ENCODE data around the gene GPX3.

DNA sequence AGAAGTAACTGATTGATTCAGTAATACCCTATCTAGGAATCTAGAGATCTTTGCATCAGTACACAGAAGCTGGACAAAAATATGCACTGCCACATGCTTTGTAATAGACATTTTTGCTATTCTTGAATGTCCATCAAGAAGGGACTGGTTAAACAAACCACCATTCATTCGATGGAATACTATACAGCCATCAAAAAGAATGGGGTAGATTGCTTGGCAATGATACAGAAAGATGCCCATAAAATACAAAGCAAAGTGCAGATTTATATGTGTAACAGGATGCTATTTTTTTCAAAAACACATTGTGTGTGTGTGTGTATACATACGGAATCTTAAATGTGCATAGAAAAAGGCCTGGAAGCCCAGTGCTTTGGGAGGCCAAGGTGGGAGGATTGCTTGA, 52.9 kb downstream of the GPX3 start:
- TF ChIP-seq EZH2 (IDR thresholded peaks at IDR 0.05; ENCODE audit: low read depth, unreplicated experiment): no peak
- TF ChIP-seq JUNB (IDR thresholded peaks at IDR 0.05; ENCODE audit: unreplicated experiment): no peak
- TF ChIP-seq, protein P1, sequence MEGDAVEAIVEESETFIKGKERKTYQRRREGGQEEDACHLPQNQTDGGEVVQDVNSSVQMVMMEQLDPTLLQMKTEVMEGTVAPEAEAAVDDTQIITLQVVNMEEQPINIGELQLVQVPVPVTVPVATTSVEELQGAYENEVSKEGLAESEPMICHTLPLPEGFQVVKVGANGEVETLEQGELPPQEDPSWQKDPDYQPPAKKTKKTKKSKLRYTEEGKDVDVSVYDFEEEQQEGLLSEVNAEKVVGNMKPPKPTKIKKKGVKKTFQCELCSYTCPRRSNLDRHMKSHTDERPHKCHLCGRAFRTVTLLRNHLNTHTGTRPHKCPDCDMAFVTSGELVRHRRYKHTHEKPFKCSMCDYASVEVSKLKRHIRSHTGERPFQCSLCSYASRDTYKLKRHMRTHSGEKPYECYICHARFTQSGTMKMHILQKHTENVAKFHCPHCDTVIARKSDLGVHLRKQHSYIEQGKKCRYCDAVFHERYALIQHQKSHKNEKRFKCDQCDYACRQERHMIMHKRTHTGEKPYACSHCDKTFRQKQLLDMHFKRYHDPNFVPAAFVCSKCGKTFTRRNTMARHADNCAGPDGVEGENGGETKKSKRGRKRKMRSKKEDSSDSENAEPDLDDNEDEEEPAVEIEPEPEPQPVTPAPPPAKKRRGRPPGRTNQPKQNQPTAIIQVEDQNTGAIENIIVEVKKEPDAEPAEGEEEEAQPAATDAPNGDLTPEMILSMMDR (conservative IDR thresholded peaks at IDR 0.05; ENCODE audit: low read depth in 2 of 2): no peak
- no peak for TF ChIP-seq POLR2AphosphoS5 (IDR thresholded peaks at IDR 0.05; ENCODE audit: low read depth)
- TF ChIP-seq EZH2phosphoT487 (IDR thresholded peaks at IDR 0.05; ENCODE audit: unreplicated experiment): no peak
- TF ChIP-seq, protein P2, sequence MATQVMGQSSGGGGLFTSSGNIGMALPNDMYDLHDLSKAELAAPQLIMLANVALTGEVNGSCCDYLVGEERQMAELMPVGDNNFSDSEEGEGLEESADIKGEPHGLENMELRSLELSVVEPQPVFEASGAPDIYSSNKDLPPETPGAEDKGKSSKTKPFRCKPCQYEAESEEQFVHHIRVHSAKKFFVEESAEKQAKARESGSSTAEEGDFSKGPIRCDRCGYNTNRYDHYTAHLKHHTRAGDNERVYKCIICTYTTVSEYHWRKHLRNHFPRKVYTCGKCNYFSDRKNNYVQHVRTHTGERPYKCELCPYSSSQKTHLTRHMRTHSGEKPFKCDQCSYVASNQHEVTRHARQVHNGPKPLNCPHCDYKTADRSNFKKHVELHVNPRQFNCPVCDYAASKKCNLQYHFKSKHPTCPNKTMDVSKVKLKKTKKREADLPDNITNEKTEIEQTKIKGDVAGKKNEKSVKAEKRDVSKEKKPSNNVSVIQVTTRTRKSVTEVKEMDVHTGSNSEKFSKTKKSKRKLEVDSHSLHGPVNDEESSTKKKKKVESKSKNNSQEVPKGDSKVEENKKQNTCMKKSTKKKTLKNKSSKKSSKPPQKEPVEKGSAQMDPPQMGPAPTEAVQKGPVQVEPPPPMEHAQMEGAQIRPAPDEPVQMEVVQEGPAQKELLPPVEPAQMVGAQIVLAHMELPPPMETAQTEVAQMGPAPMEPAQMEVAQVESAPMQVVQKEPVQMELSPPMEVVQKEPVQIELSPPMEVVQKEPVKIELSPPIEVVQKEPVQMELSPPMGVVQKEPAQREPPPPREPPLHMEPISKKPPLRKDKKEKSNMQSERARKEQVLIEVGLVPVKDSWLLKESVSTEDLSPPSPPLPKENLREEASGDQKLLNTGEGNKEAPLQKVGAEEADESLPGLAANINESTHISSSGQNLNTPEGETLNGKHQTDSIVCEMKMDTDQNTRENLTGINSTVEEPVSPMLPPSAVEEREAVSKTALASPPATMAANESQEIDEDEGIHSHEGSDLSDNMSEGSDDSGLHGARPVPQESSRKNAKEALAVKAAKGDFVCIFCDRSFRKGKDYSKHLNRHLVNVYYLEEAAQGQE (IDR thresholded peaks at IDR 0.05; ENCODE audit: unreplicated experiment): no peak
- TF ChIP-seq, protein P3, sequence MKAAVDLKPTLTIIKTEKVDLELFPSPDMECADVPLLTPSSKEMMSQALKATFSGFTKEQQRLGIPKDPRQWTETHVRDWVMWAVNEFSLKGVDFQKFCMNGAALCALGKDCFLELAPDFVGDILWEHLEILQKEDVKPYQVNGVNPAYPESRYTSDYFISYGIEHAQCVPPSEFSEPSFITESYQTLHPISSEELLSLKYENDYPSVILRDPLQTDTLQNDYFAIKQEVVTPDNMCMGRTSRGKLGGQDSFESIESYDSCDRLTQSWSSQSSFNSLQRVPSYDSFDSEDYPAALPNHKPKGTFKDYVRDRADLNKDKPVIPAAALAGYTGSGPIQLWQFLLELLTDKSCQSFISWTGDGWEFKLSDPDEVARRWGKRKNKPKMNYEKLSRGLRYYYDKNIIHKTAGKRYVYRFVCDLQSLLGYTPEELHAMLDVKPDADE (IDR thresholded peaks at IDR 0.05): no peak
- TF ChIP-seq CREB1 (CRISPR knock-in tag; IDR thresholded peaks at IDR 0.05; ENCODE audit: low read depth): no peak
- TF ChIP-seq, protein P4, sequence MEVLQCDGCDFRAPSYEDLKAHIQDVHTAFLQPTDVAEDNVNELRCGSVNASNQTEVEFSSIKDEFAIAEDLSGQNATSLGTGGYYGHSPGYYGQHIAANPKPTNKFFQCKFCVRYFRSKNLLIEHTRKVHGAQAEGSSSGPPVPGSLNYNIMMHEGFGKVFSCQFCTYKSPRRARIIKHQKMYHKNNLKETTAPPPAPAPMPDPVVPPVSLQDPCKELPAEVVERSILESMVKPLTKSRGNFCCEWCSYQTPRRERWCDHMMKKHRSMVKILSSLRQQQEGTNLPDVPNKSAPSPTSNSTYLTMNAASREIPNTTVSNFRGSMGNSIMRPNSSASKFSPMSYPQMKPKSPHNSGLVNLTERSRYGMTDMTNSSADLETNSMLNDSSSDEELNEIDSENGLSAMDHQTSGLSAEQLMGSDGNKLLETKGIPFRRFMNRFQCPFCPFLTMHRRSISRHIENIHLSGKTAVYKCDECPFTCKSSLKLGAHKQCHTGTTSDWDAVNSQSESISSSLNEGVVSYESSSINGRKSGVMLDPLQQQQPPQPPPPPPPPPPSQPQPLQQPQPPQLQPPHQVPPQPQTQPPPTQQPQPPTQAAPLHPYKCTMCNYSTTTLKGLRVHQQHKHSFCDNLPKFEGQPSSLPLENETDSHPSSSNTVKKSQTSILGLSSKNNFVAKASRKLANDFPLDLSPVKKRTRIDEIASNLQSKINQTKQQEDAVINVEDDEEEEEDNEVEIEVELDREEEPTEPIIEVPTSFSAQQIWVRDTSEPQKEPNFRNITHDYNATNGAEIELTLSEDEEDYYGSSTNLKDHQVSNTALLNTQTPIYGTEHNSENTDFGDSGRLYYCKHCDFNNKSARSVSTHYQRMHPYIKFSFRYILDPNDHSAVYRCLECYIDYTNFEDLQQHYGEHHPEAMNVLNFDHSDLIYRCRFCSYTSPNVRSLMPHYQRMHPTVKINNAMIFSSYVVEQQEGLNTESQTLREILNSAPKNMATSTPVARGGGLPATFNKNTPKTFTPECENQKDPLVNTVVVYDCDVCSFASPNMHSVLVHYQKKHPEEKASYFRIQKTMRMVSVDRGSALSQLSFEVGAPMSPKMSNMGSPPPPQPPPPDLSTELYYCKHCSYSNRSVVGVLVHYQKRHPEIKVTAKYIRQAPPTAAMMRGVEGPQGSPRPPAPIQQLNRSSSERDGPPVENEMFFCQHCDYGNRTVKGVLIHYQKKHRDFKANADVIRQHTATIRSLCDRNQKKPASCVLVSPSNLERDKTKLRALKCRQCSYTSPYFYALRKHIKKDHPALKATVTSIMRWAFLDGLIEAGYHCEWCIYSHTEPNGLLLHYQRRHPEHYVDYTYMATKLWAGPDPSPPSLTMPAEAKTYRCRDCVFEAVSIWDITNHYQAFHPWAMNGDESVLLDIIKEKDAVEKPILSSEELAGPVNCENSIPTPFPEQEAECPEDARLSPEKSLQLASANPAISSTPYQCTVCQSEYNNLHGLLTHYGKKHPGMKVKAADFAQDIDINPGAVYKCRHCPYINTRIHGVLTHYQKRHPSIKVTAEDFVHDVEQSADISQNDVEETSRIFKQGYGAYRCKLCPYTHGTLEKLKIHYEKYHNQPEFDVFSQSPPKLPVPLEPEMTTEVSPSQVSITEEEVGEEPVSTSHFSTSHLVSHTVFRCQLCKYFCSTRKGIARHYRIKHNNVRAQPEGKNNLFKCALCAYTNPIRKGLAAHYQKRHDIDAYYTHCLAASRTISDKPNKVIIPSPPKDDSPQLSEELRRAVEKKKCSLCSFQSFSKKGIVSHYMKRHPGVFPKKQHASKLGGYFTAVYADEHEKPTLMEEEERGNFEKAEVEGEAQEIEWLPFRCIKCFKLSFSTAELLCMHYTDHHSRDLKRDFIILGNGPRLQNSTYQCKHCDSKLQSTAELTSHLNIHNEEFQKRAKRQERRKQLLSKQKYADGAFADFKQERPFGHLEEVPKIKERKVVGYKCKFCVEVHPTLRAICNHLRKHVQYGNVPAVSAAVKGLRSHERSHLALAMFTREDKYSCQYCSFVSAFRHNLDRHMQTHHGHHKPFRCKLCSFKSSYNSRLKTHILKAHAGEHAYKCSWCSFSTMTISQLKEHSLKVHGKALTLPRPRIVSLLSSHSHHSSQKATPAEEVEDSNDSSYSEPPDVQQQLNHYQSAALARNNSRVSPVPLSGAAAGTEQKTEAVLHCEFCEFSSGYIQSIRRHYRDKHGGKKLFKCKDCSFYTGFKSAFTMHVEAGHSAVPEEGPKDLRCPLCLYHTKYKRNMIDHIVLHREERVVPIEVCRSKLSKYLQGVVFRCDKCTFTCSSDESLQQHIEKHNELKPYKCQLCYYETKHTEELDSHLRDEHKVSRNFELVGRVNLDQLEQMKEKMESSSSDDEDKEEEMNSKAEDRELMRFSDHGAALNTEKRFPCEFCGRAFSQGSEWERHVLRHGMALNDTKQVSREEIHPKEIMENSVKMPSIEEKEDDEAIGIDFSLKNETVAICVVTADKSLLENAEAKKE (CRISPR knock-in tag; IDR thresholded peaks at IDR 0.05): no peak
- no peak for TF ChIP-seq ZNF331 (CRISPR knock-in tag; IDR thresholded peaks at IDR 0.05; ENCODE audit: low read depth)
- no peak for TF ChIP-seq STAT1 (IDR thresholded peaks at IDR 0.05; ENCODE audit: unreplicated experiment)
